ENCODE data around the gene IER5L.

GRCh38 chr9:129227843-129228189 lies 49.8 kb upstream of the IER5L start:
- no peak for TF ChIP-seq CTCF (IDR thresholded peaks at IDR 0.05 in 8 of 11, conservative IDR thresholded peaks at IDR 0.05 in 3 of 11)
- TF ChIP-seq POLR2A (IDR thresholded peaks at IDR 0.05) = no peak
- no peak for TF ChIP-seq POLR2AphosphoS5 (IDR thresholded peaks at IDR 0.05)
